Endothelial cell of hepatic sinusoid (primary cell): Measurements from ENCODE around the gene FBXL5.

ENCODE experiments used
- in situ Hi-C: cut with HindIII; loops from 2 replicates; pipeline ENCODE4 v1.10.0; 2017; ENCODE audit warnings: low sequenced_read_pairs

The FBXL5 gene

GRCh38 chr4:15655223-15656037 lies at the start of gene FBXL5:
TSS of gene FBXL5 (minus strand) at chr4:15655357. CDS start at chr4:15655287, 70 bp downstream.
- in situ Hi-C loops, result no loop called here

GRCh38 chr4:15704129-15704528 lies 49.0 kb upstream of the FBXL5 start:
- in situ Hi-C loops, result no loop called here

- in situ Hi-C loops, result no loop called here
Measured at GRCh38 chr4:15703439-15703838, 48.3 kb upstream of the FBXL5 start.

GRCh38 chr4:15702941-15703403 lies 47.8 kb upstream of the FBXL5 start, which contains the start of gene BST1:
TSS of gene BST1 (plus strand) at chr4:15703065. CDS start at chr4:15703145, 80 bp downstream.
- in situ Hi-C loops, result no loop called here

GRCh38 chr4:15696866-15697265 lies 41.7 kb upstream of the FBXL5 start:
- in situ Hi-C loops, result no loop called here

GRCh38 chr4:15695729-15696128 lies 40.6 kb upstream of the FBXL5 start:
- in situ Hi-C loops, result no loop called here

GRCh38 chr4:15695240-15695699 lies 40.1 kb upstream of the FBXL5 start:
- in situ Hi-C loops, result no loop called here

- in situ Hi-C loops, result no loop called here
Measured at GRCh38 chr4:15694431-15694830, 39.3 kb upstream of the FBXL5 start.

GRCh38 chr4:15692602-15693001 lies 37.4 kb upstream of the FBXL5 start:
- in situ Hi-C loops, result no loop called here

- in situ Hi-C loops, result no loop called here
Measured at GRCh38 chr4:15691346-15692135, 36.4 kb upstream of the FBXL5 start.

GRCh38 chr4:15690020-15690809 lies 35.1 kb upstream of the FBXL5 start:
- in situ Hi-C loops, result no loop called here

- in situ Hi-C loops, result no loop called here
Measured at GRCh38 chr4:15689540-15689939, 34.4 kb upstream of the FBXL5 start.

- in situ Hi-C loops, result no loop called here
Measured at GRCh38 chr4:15688051-15688450, 32.9 kb upstream of the FBXL5 start.

GRCh38 chr4:15684498-15684897 lies 29.3 kb upstream of the FBXL5 start:
- in situ Hi-C loops, result loop anchor here (5.0 kb wide), 1 partner anchor 52 kb away; no protein-coding TSS in a partner anchor

- in situ Hi-C loops, result loop anchor here (5.0 kb wide), 1 partner anchor 51 kb away; no protein-coding TSS in a partner anchor
Measured at GRCh38 chr4:15683143-15683495, 28.0 kb upstream of the FBXL5 start.

GRCh38 chr4:15682242-15683142 lies 27.3 kb upstream of the FBXL5 start:
- in situ Hi-C loops, result loop anchor here (5.0 kb wide), 1 partner anchor 50 kb away; no protein-coding TSS in a partner anchor

- in situ Hi-C loops, result loop anchor here (5.0 kb wide), 1 partner anchor 49 kb away; no protein-coding TSS in a partner anchor
Measured at GRCh38 chr4:15681372-15682241, 26.4 kb upstream of the FBXL5 start, which contains the start of gene FAM200B. TSS of gene FAM200B (plus strand) at chr4:15681827. CDS start at chr4:15686978, 5,151 bp downstream.

- in situ Hi-C loops, result loop anchor here (5.0 kb wide), 1 partner anchor 49 kb away; no protein-coding TSS in a partner anchor
Measured at GRCh38 chr4:15681067-15681371, 25.9 kb upstream of the FBXL5 start.
